GM18873 (cell line): ENCODE results near the gene PRPH2.
"Not testable (repeated sequence)": the region's sequence is repeated elsewhere in the genome, so short reads cannot be mapped to it uniquely, and the experiment has no call there.

Source experiments
- ATAC-seq: cut with Tn5 transposase; IDR thresholded peaks from one replicate; pipeline ENCODE4 v1.9.1; 2021; ENCODE audit warnings: mild to moderate bottlenecking, moderate library complexity, moderate number of reproducible peaks; ENCODE audit not compliant: unreplicated experiment, low FRiP score

Gene PRPH2

GRCh38 chr6:42744351-42744893 is 22.0 kb upstream of the PRPH2 start:
- no peak for ATAC-seq

GRCh38 chr6:42742116-42742894 is 19.9 kb upstream of the PRPH2 start:
- no peak for ATAC-seq

- ATAC-seq = no peak
Observed at GRCh38 chr6:42740725-42741124, 18.3 kb upstream of the PRPH2 start.

- ATAC-seq = no peak
Observed at GRCh38 chr6:42735976-42736375, 13.6 kb upstream of the PRPH2 start.

- ATAC-seq = not testable (repeated sequence)
Observed at GRCh38 chr6:42733867-42734481, 11.6 kb upstream of the PRPH2 start.

GRCh38 chr6:42729731-42730130 is 7.3 kb upstream of the PRPH2 start:
- ATAC-seq = no peak

GRCh38 chr6:42727627-42728026 is 5.2 kb upstream of the PRPH2 start:
- no peak for ATAC-seq

GRCh38 chr6:42727087-42727611 is 4.8 kb upstream of the PRPH2 start:
- no peak for ATAC-seq

GRCh38 chr6:42726485-42727086 is 4.2 kb upstream of the PRPH2 start:
- ATAC-seq = peak; percentile 45

- no peak for ATAC-seq
Observed at GRCh38 chr6:42726026-42726425, 3.6 kb upstream of the PRPH2 start.

- no peak for ATAC-seq
Observed at GRCh38 chr6:42724825-42725224, 2.4 kb upstream of the PRPH2 start.

GRCh38 chr6:42720739-42721138 is 1.7 kb downstream of the PRPH2 start:
- ATAC-seq = no peak

GRCh38 chr6:42715871-42716270 is 6.5 kb downstream of the PRPH2 start:
- no peak for ATAC-seq

GRCh38 chr6:42714098-42714761 is 8.2 kb downstream of the PRPH2 start:
- ATAC-seq = no peak

GRCh38 chr6:42711930-42712329 is 10.5 kb downstream of the PRPH2 start:
- ATAC-seq = no peak

- no peak for ATAC-seq
Observed at GRCh38 chr6:42710316-42710715, 12.1 kb downstream of the PRPH2 start.

GRCh38 chr6:42709871-42710270 is 12.5 kb downstream of the PRPH2 start:
- ATAC-seq = no peak

- ATAC-seq = no peak
Observed at GRCh38 chr6:42708096-42708495, 14.3 kb downstream of the PRPH2 start.

- no peak for ATAC-seq
Observed at GRCh38 chr6:42707595-42707994, 14.8 kb downstream of the PRPH2 start.

- no peak for ATAC-seq
Observed at GRCh38 chr6:42704937-42705374, 17.4 kb downstream of the PRPH2 start.
